ENCODE data around the gene HS3ST3A1.

- TF ChIP-seq POLR2A (IDR thresholded peaks at IDR 0.05) = no peak
- no peak for TF ChIP-seq CTCF (IDR thresholded peaks at IDR 0.05 in 8 of 11, conservative IDR thresholded peaks at IDR 0.05 in 3 of 11)
Observed at GRCh38 chr17:13544292-13544691, 57.4 kb downstream of the HS3ST3A1 start.
